ENCODE data around the gene PRSS12. TPM values are rescaled to one million over a fixed set of nuclear protein-coding genes. Genes with fewer than 3 reads are reported as not detected.

Gene PRSS12
- total RNA-seq, 1 donor from 2014 or later = 14.1 TPM

- H3K36me3 Mint-ChIP-seq = no peaks in the 10 kb centered on the region
- H3K4me3 Mint-ChIP-seq = no peak overlapping the region
- TF ChIP-seq CTCF (conservative IDR thresholded peaks at IDR 0.05) = no peak
- no peaks in the 10 kb centered on the region for H3K27me3 Mint-ChIP-seq
- no peaks in the 10 kb centered on the region for H3K9me3 Mint-ChIP-seq
- no peak for DNase-seq (ENCODE audit: extremely low spot score, unreplicated experiment)
- H3K27ac Mint-ChIP-seq = no peak overlapping the region
- no peaks in the 10 kb centered on the region for H3K4me1 Mint-ChIP-seq (ENCODE audit: unreplicated experiment)
Observed at GRCh38 chr4:118249890-118250289, 102.9 kb downstream of the PRSS12 start.

- DNase-seq (ENCODE audit: extremely low spot score, unreplicated experiment) = no peak
- Mint-ChIP-seq H3K9me3 (no peaks in the 10 kb centered on the region), H3K4me1 (ENCODE audit: unreplicated experiment) (no peaks in the 10 kb centered on the region), H3K4me3 (no peak overlapping the region), H3K36me3 (no peaks in the 10 kb centered on the region), H3K27me3 (no peaks in the 10 kb centered on the region), H3K27ac (no peak overlapping the region)
- no peak for TF ChIP-seq CTCF (conservative IDR thresholded peaks at IDR 0.05)
Observed at GRCh38 chr4:118237531-118237930, 115.3 kb downstream of the PRSS12 start.

GRCh38 chr4:118235566-118236120 is 117.2 kb downstream of the PRSS12 start:
- Mint-ChIP-seq H3K4me3 (no peak overlapping the region), H3K27me3 (no peaks in the 10 kb centered on the region), H3K27ac (no peak overlapping the region), H3K4me1 (ENCODE audit: unreplicated experiment) (no peaks in the 10 kb centered on the region), H3K9me3 (no peaks in the 10 kb centered on the region), H3K36me3 (no peaks in the 10 kb centered on the region)
- no peak for DNase-seq (ENCODE audit: extremely low spot score, unreplicated experiment)
- TF ChIP-seq CTCF (conservative IDR thresholded peaks at IDR 0.05) = no peak
